Prostate gland (tissue), 2 donors: ENCODE measurements around the gene TMEM91. TPM values are rescaled to one million over a fixed set of nuclear protein-coding genes. Genes with fewer than 3 reads are reported as not detected.

Experiments
- DNase-seq: peaks from one replicate; pipeline ENCODE4 v3.0.0-alpha.2; 2019; ENCODE audit warnings: low spot score
- H3K27ac ChIP-seq, 2 donors: fragments of 200-600 bp; sonication (generic); 2 replicates each; pipeline ENCODE4 v1.5.1; 2017 to 2019
- H3K27me3 ChIP-seq: fragments of 200-600 bp; sonication (generic); replicated peaks from 2 replicates; pipeline ENCODE4 v1.5.1; 2019; ENCODE audit not compliant: insufficient read depth
- H3K36me3 ChIP-seq, 2 donors: fragments of 200-600 bp; sonication (generic); 1 replicate in 1 of 2; 2 replicates in 1 of 2; pipeline versions ENCODE4 v1.5.1 to v1.8.1; 2017 to 2019
- H3K4me1 ChIP-seq: fragments of 200-600 bp; sonication (generic); replicated peaks from 2 replicates; pipeline ENCODE4 v1.5.1; 2019
- H3K4me3 ChIP-seq, 2 donors: fragments of 200-600 bp; sonication (generic); 2 replicates each; pipeline ENCODE4 v1.5.1; 2017 to 2019
- H3K9me3 ChIP-seq: fragments of 200-600 bp; sonication (generic); 2 replicates; pipeline ENCODE4 v1.5.1; 2017
- POLR2A ChIP-seq: fragments of 450-650 bp; IDR thresholded peaks from one replicate; pipeline ENCODE4 v1.6.1; 2016; ENCODE audit warnings: antibody characterized with exemption, mild to moderate bottlenecking
- POLR2AphosphoS5 ChIP-seq: sonication (generic); formaldehyde crosslinking; IDR thresholded peaks from one replicate; pipeline ENCODE4 v1.6.1; 2017; ENCODE audit warnings: antibody characterized with exemption
- WGBS: methylation state at CpG from one replicate; pipeline ENCODE4 v1.1.5; 2018; 5-methylcytosine and 5-hydroxymethylcytosine counted together
- intact Hi-C: fragments of 100-400 bp; cut with DNase I; formaldehyde crosslinking; loops from one replicate; pipeline ENCODE4 v1.14.2; 2022
- total RNA-seq, 2 donors: library from RNA; depleted of rRNA; stranded (reverse); fragments of >200 nt; gene quantifications; one replicate each; pipeline ENCODE4 v1.1.0, GENCODE V29; 2016
- TF ChIP-seq, protein P1 (sequence below), 4 experiments: fragments of 200-600 bp in 2 of 4; fragments of 450-650 bp in 2 of 4; sonication (generic) in 2 of 4; IDR thresholded peaks; 1 replicate in 3 of 4; 2 replicates in 1 of 4; pipeline ENCODE4 v1.5.1; 2016 to 2019; ENCODE audit warnings: antibody characterized with exemption in 4 of 4, mild to moderate bottlenecking in 2 of 4, moderate library complexity in 2 of 4

TMEM91 gene
- total RNA-seq, 2 donors from 2014 or later = 15.7 to 19.7 TPM

DNA sequence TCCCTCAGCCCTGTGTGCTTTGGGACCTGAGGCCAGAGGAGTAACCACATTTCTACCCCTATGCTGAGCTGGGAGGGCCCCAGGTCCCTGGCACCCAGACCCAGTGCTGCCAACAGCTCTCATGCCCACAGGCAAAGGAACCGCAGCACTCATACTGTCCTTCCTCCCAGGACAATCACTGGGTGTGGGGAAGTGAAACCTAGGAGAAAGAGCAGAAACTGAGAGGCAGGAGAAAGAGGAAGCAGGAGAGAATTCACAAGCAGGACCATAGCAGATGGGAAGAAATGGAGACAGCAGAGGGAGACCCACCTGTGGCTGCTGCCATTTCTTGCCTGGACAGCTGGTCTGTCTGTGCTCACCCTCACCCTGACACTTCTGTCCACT, 47.5 kb upstream of the TMEM91 start:
- TF ChIP-seq, protein P1, sequence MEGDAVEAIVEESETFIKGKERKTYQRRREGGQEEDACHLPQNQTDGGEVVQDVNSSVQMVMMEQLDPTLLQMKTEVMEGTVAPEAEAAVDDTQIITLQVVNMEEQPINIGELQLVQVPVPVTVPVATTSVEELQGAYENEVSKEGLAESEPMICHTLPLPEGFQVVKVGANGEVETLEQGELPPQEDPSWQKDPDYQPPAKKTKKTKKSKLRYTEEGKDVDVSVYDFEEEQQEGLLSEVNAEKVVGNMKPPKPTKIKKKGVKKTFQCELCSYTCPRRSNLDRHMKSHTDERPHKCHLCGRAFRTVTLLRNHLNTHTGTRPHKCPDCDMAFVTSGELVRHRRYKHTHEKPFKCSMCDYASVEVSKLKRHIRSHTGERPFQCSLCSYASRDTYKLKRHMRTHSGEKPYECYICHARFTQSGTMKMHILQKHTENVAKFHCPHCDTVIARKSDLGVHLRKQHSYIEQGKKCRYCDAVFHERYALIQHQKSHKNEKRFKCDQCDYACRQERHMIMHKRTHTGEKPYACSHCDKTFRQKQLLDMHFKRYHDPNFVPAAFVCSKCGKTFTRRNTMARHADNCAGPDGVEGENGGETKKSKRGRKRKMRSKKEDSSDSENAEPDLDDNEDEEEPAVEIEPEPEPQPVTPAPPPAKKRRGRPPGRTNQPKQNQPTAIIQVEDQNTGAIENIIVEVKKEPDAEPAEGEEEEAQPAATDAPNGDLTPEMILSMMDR (IDR thresholded peaks at IDR 0.05) = no peak
- TF ChIP-seq POLR2A (no peak), POLR2AphosphoS5 (no peak)
- Histone ChIP-seq H3K9me3 (no peaks in the 10 kb centered on the region), H3K27ac (no peak overlapping the region), H3K4me3 (no peak overlapping the region), H3K36me3 (no peaks in the 10 kb centered on the region), H3K27me3 (no peaks in the 10 kb centered on the region), H3K4me1 (peaks cover 13% of the 10 kb centered on the region)
- intact Hi-C loops = no loop called here
- 67% methylated on average over 1 of the region's 1 CpG for WGBS
- no peak for DNase-seq

DNA sequence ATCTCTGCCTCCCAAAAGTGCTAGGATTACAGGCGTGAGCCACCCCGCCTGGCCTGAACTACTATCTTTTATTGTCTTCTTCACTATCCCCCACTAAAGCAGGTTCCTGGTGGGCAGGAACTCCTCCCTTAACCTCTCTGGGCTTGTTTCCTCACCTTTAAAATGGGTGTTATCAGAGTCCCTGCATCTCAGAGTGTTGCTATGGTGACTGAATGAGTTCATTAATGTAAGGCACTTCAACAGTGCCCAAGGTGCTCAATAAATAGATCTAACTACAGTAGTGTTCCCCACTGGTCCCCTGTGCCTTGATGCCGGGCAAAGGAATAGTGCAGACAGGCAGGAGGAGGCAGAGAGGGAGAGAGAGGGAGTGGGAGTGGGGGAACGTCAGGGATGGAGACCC, 45.9 kb upstream of the TMEM91 start:
- TF ChIP-seq POLR2A = no peak
- no peak for DNase-seq
- Histone ChIP-seq H3K27me3 (no peaks in the 10 kb centered on the region), H3K4me3 (no peak overlapping the region), H3K36me3 (no peaks in the 10 kb centered on the region), H3K4me1 (peaks cover 11% of the 10 kb centered on the region), H3K27ac (no peak overlapping the region), H3K9me3 (no peaks in the 10 kb centered on the region)
- intact Hi-C loops = no loop called here
- WGBS = 89% methylated on average over 4 of the region's 4 CpGs

DNA sequence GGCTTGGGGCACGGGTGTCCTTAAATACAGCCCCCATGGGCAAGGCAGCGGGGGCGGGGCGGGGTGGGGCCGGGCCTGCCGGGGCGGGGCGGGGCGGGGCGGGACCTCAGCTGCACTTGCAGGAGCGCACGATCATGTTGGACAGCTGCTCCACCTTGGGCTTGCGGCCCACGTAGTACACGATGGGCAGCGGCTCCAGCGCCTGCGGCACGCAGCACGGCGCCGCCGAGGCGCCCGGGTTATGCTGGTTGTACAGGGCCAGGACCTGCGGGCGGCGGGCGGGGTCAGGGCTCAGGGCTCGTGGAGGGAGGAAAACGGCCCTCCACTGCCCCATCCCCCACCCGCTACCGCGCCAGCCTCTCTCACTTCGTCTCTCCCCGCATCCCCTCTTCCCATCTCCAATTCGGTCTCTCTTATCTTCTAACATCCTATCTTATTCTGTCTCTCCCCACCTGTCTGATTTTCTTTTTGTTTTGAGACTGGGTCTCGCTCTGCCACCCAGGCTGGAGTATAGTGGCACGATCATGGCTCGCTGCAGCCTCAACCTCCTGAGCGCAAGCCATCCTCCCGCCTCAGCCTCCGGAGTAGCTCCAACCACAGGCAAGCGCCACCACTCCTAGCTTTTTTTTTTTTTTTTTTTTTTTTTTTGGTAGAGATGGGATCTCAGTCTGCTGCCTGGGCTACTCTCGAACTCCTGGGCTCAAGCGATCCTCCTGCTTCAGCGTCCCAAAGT, 45.2 kb upstream of the TMEM91 start:
- H3K9me3 ChIP-seq = no peaks in the 10 kb centered on the region
- H3K36me3 ChIP-seq = no peaks in the 10 kb centered on the region
- intact Hi-C loops = no loop called here
- WGBS = 78% methylated on average over 47 of the region's 47 CpGs
- no peak for DNase-seq
- H3K27ac ChIP-seq = no peak overlapping the region
- peaks cover 5% of the 10 kb centered on the region for H3K4me1 ChIP-seq
- H3K4me3 ChIP-seq = no peak overlapping the region
- TF ChIP-seq POLR2AphosphoS5 (no peak), POLR2A (no peak)
- TF ChIP-seq, protein P1 (IDR thresholded peaks at IDR 0.05) = no peak
- H3K27me3 ChIP-seq = no peaks in the 10 kb centered on the region

DNA sequence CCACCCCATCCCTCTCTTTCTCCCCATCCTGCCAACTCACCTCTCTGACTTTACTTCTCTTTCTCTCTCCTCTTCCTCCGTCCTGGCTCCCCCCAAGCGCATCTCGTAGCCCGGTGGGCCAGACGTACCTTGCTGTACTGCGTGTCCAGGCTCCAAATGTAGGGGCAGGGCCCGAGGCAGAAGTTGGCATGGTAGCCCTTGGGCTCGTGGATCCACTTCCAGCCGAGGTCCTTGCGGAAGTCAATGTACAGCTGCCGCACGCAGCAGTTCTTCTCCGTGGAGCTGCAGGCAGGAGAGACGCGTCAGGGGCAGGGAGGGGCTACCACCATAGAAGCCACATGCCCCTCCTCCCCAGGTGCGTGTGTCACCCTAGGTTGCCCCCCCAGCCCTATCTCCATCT, 44.3 kb upstream of the TMEM91 start:
- Histone ChIP-seq H3K4me1 (no peaks in the 10 kb centered on the region), H3K9me3 (no peaks in the 10 kb centered on the region), H3K4me3 (no peak overlapping the region), H3K27me3 (no peaks in the 10 kb centered on the region), H3K36me3 (no peaks in the 10 kb centered on the region), H3K27ac (no peak overlapping the region)
- TF ChIP-seq, protein P1 (IDR thresholded peaks at IDR 0.05) = no peak
- no peak for TF ChIP-seq POLR2A
- TF ChIP-seq POLR2AphosphoS5 = no peak
- intact Hi-C loops = no loop called here
- DNase-seq = no peak
- WGBS = 93% methylated on average over 16 of the region's 16 CpGs

DNA sequence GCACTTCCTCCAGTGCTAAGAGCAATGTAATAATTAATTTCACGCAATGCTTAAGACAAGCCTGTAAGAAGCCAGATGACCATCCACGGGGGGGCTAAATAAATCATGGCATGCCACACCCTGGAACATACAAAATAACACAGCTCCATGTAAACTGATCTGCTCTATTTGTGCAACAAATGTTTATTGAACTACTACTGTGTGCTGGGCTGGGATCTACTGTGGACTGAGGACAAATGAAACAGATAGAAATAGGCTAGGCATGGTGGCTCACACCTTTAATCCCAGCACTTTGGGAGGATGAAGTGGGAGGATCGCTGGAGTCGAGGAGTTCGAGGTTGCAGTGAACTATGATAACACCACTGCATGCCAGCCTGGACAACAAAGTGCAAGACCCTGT, 43.9 kb upstream of the TMEM91 start:
- intact Hi-C loops = no loop called here
- no peak for DNase-seq
- Histone ChIP-seq H3K4me3 (no peak overlapping the region), H3K36me3 (no peaks in the 10 kb centered on the region), H3K4me1 (no peaks in the 10 kb centered on the region), H3K9me3 (no peaks in the 10 kb centered on the region), H3K27me3 (no peaks in the 10 kb centered on the region), H3K27ac (no peak overlapping the region)
- WGBS = 93% methylated on average over 5 of the region's 5 CpGs
- TF ChIP-seq POLR2AphosphoS5 (no peak), POLR2A (no peak)
- TF ChIP-seq, protein P1 (IDR thresholded peaks at IDR 0.05) = no peak
